ENCODE measurements around the gene CENPP.

Gene CENPP

DNA sequence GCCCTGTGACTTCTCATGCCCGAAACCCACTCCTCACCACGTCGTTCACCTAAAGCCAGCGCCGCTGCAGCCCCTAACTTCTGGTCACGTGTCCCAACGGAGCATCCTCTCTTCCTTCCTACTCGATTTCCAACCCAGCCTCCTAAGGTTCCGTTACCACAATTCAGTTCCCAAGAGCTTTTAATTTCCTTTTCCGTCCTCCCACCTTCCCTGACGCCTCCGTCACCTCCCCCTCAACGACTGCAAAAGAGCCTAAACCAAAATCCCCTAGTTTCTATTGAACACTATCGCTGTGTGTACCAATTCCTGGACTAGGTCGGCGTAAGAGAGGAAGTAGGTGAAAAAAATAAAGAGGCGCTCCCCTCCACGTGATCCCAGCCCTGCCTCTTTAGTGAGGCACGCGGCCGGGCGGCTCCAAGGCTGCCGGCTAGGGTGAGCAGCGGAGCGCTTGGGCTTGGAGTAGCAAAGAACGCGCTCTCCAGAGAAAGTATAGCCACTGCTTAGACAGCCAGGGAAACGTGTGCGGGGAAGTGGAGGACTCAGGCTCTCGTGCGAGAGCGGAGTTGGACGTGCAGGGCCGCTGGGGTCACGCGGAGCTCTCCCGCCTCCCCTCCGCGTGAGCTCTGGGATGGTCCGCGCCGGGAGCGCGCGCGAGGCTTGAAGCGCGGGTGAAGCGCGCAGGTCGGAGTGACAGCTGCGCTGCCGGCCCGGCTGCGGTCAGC is at the start of gene CENPP, which contains the start of gene NOL8:
Gene CENPP (plus strand): TSS at position 685 of the 722 bp plus-strand sequence.
Gene NOL8 (minus strand): TSS at position 82 of the 722 bp plus-strand sequence. CDS start 1,189 bp downstream, outside the sequence.
- TF ChIP-seq, protein P1, sequence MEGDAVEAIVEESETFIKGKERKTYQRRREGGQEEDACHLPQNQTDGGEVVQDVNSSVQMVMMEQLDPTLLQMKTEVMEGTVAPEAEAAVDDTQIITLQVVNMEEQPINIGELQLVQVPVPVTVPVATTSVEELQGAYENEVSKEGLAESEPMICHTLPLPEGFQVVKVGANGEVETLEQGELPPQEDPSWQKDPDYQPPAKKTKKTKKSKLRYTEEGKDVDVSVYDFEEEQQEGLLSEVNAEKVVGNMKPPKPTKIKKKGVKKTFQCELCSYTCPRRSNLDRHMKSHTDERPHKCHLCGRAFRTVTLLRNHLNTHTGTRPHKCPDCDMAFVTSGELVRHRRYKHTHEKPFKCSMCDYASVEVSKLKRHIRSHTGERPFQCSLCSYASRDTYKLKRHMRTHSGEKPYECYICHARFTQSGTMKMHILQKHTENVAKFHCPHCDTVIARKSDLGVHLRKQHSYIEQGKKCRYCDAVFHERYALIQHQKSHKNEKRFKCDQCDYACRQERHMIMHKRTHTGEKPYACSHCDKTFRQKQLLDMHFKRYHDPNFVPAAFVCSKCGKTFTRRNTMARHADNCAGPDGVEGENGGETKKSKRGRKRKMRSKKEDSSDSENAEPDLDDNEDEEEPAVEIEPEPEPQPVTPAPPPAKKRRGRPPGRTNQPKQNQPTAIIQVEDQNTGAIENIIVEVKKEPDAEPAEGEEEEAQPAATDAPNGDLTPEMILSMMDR (IDR thresholded peaks at IDR 0.05) = no peak

DNA sequence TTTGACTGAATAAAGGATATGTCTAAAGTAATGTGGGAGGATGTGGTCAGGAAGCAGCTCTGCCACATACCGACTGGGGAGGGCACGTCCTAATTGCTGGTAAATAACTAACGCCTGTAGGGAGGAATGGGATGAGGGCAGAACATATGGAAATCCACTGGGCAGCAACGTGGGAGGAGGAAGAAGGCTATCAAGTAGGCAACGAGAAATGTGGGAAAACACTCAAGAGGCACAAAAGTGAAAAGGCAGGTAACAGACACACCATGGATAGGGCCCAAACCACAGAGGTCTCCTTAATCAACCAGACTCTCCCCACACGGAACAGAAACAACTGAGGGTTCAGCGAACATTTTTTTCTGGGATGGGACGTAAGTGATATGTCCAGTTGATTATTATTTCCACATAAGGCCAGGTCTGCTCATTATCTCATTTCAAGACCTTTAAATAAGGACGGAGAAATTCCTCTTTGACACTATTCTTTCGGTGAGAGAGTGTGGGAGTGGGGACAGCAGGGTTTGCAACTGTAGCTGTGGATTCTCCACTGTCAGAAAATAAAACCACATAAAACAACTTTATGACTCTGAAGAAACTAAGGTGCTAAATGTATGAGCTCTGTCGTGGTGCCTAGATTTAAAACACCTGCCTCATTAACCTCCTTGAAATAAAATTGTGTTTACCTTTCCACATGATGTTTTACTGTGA is 49.3 kb upstream of the CENPP start:
- TF ChIP-seq, protein P1 (IDR thresholded peaks at IDR 0.05) = no peak

DNA sequence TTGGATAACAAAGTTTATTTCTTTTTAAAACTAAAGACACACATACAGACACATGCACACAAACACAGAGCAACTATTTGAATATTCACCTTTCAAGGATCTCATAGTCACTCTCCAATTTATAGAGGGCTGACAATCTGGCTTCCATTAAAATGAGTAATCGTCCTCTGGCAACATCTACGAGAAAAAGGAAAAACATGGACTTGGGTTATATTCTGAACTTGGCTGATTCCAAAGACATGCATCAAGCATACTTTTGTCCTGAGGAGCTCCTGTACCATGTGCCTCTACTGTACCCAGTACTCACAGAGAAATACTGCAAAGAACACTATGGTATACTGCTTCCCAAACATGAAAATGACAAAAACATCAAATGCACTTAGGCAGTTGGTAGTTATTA is 47.6 kb upstream of the CENPP start:
- TF ChIP-seq, protein P1 (IDR thresholded peaks at IDR 0.05) = no peak

DNA sequence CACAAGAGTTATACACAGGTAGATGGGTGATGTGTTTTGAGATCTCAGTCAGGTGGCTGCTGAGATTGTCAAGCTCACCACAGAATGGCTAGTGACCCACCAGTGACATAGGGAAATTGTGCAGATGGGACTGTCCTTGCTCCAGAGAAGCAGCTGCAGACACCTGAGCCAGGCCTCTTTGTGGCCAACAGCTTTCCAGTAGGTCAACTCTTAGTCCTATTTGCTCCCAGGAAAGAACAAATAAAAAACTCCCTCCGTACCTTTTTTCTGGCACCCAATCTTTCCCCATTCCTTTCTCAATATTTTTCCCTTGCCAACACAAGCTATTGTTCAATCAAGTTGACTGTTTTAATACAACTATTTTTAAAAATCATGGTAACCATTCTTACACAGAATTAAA is 46.5 kb upstream of the CENPP start:
- TF ChIP-seq, protein P1 (IDR thresholded peaks at IDR 0.05) = no peak

DNA sequence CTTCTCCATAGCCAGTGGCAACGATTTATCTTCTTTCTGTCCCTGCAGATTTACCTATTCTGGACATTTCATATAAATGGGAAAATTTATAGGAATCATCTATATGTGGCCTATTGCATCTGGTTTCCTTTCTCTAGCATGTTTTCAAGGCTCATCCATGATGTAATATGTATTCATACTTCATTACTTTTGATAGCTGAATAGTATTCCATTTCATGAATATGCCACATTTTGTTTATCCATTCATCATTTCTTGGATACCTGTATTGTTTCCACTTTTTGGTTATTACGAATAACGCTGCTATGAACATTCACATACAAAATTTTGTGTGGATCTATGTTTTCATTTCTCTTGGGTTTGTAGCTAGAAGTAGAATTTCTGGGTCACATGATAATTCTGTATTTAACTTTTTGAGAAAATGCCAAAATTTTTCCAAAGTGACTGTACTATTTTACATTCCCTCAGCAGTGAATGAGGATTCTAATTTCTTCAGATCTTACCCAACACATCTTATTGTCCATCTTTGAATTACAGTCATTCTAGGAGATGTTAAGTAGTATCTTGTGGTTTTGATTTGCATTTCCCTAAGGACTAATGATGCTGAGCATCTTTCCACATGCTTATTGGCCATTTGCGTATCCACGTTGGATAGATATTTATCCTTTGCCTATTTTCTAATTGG is 35.9 kb upstream of the CENPP start:
- TF ChIP-seq, protein P1 (IDR thresholded peaks at IDR 0.05) = no peak

DNA sequence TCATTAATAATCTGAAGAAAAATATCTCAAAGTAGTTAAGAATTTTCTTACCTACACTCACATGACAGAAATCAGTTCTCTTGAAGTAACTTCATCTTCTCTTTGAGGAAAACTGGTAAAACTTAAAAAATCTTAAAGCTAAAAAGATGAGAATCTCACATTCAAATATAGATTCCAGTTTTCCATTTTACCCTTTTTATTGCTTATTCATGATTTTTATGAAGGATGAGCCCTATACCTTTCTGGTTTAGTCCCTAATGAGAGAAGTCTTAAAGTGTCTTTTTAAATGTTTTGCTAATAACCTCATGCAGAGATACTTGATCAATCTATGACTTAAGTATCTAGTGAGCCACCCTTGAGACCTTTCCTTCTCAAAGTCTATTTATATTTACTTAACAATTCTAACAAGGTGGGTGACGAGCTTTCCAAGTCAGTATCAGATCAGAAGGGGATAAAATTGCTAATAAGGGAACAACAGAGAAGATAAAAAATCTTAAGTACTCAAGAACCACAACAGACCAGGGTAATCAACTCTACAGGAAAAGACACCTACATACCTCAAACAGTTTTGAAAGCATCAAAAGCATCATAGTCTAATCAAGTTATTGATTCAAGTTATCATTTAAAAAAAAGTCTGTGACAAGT is 34.8 kb upstream of the CENPP start:
- TF ChIP-seq, protein P1 (IDR thresholded peaks at IDR 0.05) = no peak

DNA sequence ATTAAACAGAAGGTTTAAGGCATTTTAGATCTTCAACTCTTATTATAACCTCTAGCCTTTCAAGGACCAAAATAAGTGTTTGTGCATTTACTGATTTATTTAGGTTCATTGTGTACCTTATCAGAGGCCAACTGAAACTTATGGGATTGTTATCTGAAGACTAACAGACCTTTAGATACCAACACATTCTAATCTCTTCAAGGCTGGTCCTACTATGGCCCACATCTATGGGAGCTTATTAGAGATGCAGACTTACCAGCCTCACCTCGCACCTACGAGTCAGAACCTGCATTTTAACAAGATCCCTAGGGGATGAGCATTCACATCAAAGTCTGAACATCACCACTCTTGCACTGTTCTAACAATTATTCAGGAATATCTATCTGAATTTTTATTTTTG is 34.2 kb upstream of the CENPP start:
- TF ChIP-seq, protein P1 (IDR thresholded peaks at IDR 0.05) = no peak
